ENCODE measurements around the gene OSBPL7. TPM values are rescaled to one million over a fixed set of nuclear protein-coding genes. Genes with fewer than 3 reads are reported as not detected.

The OSBPL7 gene
- polyA plus RNA-seq, 1 donor (not counting 4 experiments of a cell fraction or from before 2014, with no cell fraction given): 1.9 TPM

DNA sequence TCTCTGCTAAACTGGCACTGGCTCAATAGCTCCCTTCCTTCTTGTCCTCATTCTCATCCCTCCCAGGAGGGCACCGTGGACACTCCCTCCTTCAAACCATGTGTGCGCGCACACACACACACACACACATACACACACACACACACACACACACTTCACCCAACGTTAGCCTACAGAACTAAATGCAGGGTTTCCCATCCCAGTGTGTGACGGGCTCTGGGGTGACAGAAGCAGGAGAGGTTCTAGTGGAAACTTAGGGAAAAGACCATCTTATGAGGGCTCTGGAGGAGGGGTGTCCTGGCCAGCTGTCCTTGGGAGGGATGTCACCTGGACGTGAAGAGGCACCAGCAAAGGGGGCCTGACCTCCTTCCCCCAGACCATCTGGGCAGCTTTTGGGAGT, 19.7 kb downstream of the OSBPL7 start:
- no peak overlapping the region for H3K9ac ChIP-seq (ENCODE audit: control insufficient read depth, extremely low read depth, insufficient read depth, low read length)
- TF ChIP-seq CTCF (optimal IDR thresholded peaks at IDR 0.05 in 1 of 3, IDR thresholded peaks at IDR 0.05 in 1 of 3, conservative IDR thresholded peaks at IDR 0.05 in 1 of 3; ENCODE audit: extremely low read depth in 1 of 3, insufficient read depth in 2 of 3, low read length in 3 of 3): no peak
- TF ChIP-seq EZH2 (IDR thresholded peaks at IDR 0.05; ENCODE audit: low read length): no peak
- no peak for DNase-seq (ENCODE audit: low read depth, low spot score)
- H2AFZ ChIP-seq (ENCODE audit: control insufficient read depth, low read length): no peak overlapping the region
- dilution Hi-C loops (cut with MboI; ENCODE audit: extremely low pct_ligation_motif_present, low sequenced_read_pairs): no loop called here
- no peak for FAIRE-seq
- H3K27me3 ChIP-seq (ENCODE audit: control insufficient read depth, extremely low read depth, insufficient read depth, low read length): no peaks in the 10 kb centered on the region
- H3K27ac ChIP-seq (ENCODE audit: control insufficient read depth, insufficient read depth, low read length): no peak overlapping the region
- no peaks in the 10 kb centered on the region for H3K79me2 ChIP-seq (ENCODE audit: control insufficient read depth, insufficient read depth, low read length)
- no peak overlapping the region for H3K4me2 ChIP-seq (ENCODE audit: control insufficient read depth, extremely low read depth, insufficient read depth, low read depth, low read length)
- no peaks in the 10 kb centered on the region for H3K9me1 ChIP-seq (ENCODE audit: control insufficient read depth, extremely low read depth, insufficient read depth, low read length)
- no peak overlapping the region for H3K4me3 ChIP-seq (ENCODE audit: control insufficient read depth in 2 of 3, extremely low read depth in 1 of 3, insufficient read depth in 2 of 3, low read depth in 1 of 3, low read length in 3 of 3)
- H4K20me1 ChIP-seq (ENCODE audit: control insufficient read depth, extremely low read depth, insufficient read depth, low read length): no peaks in the 10 kb centered on the region
- H3K36me3 ChIP-seq (ENCODE audit: control insufficient read depth in 2 of 2, extremely low read depth in 1 of 2, insufficient read depth in 2 of 2, low read length in 2 of 2): no peaks in the 10 kb centered on the region
- H3K9me3 ChIP-seq (ENCODE audit: control insufficient read depth, low read depth, low read length): no peaks in the 10 kb centered on the region
- H3K4me1 ChIP-seq (ENCODE audit: control insufficient read depth, extremely low read depth, insufficient read depth, low read length): no peaks in the 10 kb centered on the region

DNA sequence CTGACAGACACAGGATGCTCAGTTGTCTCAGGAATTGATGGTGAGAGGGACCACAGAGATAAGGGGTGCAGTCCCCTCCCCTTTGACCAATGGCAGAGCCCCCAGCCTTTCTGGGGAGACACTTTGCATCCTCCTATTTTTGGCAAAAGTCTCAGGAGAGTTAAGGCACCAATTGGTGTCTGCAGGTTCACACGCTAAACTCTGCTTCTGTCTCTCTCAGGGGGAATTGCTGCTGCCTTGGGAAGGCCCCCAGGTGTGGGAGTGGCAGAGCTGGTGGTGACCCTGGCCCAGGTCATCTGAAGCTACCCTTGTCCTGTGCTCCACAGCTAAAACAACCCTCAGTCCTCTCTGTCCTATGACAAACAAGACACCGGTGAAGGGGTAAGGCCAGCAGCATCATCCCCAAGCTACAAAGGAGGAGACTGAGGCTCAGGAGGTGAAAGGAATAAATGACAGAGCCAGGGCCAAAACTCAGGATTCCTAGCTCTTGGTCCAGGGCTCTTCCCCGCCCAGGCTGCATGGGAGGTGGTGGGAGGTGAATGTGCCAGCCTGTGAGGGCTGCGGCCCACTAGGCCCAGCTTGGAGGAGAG, 20.3 kb downstream of the OSBPL7 start:
- H3K4me1 ChIP-seq (ENCODE audit: control insufficient read depth, extremely low read depth, insufficient read depth, low read length): no peaks in the 10 kb centered on the region
- DNase-seq (ENCODE audit: low read depth, low spot score): no peak
- no peaks in the 10 kb centered on the region for H4K20me1 ChIP-seq (ENCODE audit: control insufficient read depth, extremely low read depth, insufficient read depth, low read length)
- H3K4me2 ChIP-seq (ENCODE audit: control insufficient read depth, extremely low read depth, insufficient read depth, low read depth, low read length): no peak overlapping the region
- H3K36me3 ChIP-seq (ENCODE audit: control insufficient read depth in 2 of 2, extremely low read depth in 1 of 2, insufficient read depth in 2 of 2, low read length in 2 of 2): no peaks in the 10 kb centered on the region
- no peaks in the 10 kb centered on the region for H3K9me1 ChIP-seq (ENCODE audit: control insufficient read depth, extremely low read depth, insufficient read depth, low read length)
- H3K27me3 ChIP-seq (ENCODE audit: control insufficient read depth, extremely low read depth, insufficient read depth, low read length): no peaks in the 10 kb centered on the region
- no peaks in the 10 kb centered on the region for H3K79me2 ChIP-seq (ENCODE audit: control insufficient read depth, insufficient read depth, low read length)
- H3K4me3 ChIP-seq (ENCODE audit: control insufficient read depth in 2 of 3, extremely low read depth in 1 of 3, insufficient read depth in 2 of 3, low read depth in 1 of 3, low read length in 3 of 3): no peak overlapping the region
- no peak overlapping the region for H2AFZ ChIP-seq (ENCODE audit: control insufficient read depth, low read length)
- no peak for FAIRE-seq
- H3K27ac ChIP-seq (ENCODE audit: control insufficient read depth, insufficient read depth, low read length): no peak overlapping the region
- TF ChIP-seq EZH2 (IDR thresholded peaks at IDR 0.05; ENCODE audit: low read length) (no peak), CTCF (optimal IDR thresholded peaks at IDR 0.05 in 1 of 3, IDR thresholded peaks at IDR 0.05 in 1 of 3, conservative IDR thresholded peaks at IDR 0.05 in 1 of 3; ENCODE audit: extremely low read depth in 1 of 3, insufficient read depth in 2 of 3, low read length in 3 of 3) (no peak)
- H3K9ac ChIP-seq (ENCODE audit: control insufficient read depth, extremely low read depth, insufficient read depth, low read length): no peak overlapping the region
- dilution Hi-C loops (cut with MboI; ENCODE audit: extremely low pct_ligation_motif_present, low sequenced_read_pairs): no loop called here
- no peaks in the 10 kb centered on the region for H3K9me3 ChIP-seq (ENCODE audit: control insufficient read depth, low read depth, low read length)

Data from keratinocyte (primary cell).